ENCODE measurements around the gene OXER1.

- no peak for TF ChIP-seq CTCF (conservative IDR thresholded peaks at IDR 0.05; ENCODE audit: low read length)
- TF ChIP-seq EZH2phosphoT487 (IDR thresholded peaks at IDR 0.05; ENCODE audit: borderline replicate concordance, low read depth, low read length): no peak
These were observed 23.5 kb upstream of the OXER1 start for GRCh38 chr2:42787424-42787787.

All from OCI-LY7 (cell line).